HFF-Myc (cell line): ENCODE measurements around the gene CCDC57.

ENCODE experiments used
- DNase-seq: peaks from one replicate; pipeline ENCODE4 v3.0.0-alpha.2; 2011; ENCODE audit warnings: low read depth; ENCODE audit errors: extremely low read depth
- H3K4me3 ChIP-seq: replicated peaks from 2 replicates; pipeline ENCODE4 v1.5.1; 2011; ENCODE audit warnings: low read depth, mild to moderate bottlenecking, control low read depth, low read length
- TF ChIP-seq, protein P1 (sequence below): IDR thresholded peaks from 2 replicates; pipeline ENCODE4 v1.5.1; 2012; ENCODE audit warnings: mild to moderate bottlenecking, low read depth, low read length, control low read depth; ENCODE audit errors: missing control alignments

CCDC57 gene

DNA sequence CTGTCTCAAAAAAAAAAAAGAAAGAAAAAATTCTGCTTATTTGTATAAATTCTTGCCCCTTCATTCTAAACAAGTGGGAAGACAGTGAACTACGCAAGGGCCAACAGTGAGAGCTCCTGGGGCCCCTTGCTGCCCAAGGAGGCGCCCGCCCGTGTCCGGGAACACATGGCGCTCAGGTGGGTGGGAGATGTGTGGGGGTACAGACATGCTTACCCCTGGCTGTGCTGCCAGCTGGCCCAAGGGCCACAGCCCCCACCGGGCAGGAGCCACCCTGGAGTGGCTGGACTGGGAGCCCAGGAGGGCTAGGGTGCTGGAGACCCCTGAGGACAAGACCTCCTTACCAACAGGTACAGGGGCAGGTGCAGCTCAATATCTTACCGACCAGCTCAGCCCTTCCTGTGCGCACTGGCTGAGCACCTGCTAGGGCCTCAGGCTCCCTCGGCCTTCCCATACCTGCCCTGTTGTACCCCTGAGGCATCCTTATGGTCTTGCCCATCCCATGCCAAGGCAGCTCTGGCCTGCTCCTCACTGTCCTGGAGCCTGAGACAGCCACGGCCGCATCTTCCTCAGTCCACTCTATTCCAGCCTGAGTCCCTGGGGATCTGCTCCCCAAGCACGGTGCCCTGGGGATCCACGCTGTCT lies 56.2 kb downstream of the CCDC57 start:
- TF ChIP-seq, protein P1, sequence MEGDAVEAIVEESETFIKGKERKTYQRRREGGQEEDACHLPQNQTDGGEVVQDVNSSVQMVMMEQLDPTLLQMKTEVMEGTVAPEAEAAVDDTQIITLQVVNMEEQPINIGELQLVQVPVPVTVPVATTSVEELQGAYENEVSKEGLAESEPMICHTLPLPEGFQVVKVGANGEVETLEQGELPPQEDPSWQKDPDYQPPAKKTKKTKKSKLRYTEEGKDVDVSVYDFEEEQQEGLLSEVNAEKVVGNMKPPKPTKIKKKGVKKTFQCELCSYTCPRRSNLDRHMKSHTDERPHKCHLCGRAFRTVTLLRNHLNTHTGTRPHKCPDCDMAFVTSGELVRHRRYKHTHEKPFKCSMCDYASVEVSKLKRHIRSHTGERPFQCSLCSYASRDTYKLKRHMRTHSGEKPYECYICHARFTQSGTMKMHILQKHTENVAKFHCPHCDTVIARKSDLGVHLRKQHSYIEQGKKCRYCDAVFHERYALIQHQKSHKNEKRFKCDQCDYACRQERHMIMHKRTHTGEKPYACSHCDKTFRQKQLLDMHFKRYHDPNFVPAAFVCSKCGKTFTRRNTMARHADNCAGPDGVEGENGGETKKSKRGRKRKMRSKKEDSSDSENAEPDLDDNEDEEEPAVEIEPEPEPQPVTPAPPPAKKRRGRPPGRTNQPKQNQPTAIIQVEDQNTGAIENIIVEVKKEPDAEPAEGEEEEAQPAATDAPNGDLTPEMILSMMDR: no peak
- no peak overlapping the region for H3K4me3 ChIP-seq
- DNase-seq: no peak

DNA sequence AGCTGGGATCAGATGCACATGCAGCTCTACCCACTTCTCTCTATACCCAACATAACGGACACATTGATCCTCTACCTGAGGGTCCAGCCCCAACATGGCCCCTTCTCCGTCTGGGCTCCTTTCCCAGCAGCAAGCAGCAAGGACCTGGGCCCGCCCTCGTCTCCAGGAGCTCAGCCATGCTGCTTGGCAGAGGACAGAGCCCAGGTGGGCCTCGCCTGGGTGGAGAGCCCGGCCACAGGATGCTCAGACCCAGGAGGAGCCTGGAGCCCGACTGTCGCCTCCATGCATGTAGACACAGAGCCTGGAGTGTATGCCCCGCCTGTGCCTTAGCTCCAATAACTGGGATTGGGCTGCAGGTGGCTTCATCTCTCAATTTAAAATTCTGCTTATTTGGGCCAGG lies 57.0 kb downstream of the CCDC57 start:
- no peak for DNase-seq
- TF ChIP-seq, protein P1: no peak
- no peak overlapping the region for H3K4me3 ChIP-seq

DNA sequence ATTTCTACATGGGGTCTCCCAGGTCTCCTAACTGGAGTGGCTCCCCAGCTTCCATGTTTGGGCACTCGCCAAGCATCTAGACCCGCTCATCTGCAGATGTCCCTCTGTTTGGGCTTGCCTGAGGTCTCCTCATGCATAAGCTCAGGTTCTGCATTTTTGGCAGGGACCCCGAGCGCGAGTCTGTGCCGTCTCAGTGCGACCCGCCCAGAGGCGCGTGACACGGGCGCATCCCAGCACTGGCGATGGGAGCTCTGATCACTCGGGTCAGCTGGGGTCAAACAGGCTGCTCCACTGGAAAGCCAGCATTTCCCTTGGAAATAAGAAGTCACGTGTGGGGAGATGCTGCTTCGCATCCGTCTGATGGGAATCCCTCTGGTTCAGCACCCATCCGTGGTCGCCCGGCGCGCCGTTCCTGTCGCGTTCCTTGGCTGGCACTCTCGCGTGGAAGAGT lies 57.7 kb downstream of the CCDC57 start:
- H3K4me3 ChIP-seq: no peak overlapping the region
- TF ChIP-seq, protein P1: no peak
- no peak for DNase-seq

DNA sequence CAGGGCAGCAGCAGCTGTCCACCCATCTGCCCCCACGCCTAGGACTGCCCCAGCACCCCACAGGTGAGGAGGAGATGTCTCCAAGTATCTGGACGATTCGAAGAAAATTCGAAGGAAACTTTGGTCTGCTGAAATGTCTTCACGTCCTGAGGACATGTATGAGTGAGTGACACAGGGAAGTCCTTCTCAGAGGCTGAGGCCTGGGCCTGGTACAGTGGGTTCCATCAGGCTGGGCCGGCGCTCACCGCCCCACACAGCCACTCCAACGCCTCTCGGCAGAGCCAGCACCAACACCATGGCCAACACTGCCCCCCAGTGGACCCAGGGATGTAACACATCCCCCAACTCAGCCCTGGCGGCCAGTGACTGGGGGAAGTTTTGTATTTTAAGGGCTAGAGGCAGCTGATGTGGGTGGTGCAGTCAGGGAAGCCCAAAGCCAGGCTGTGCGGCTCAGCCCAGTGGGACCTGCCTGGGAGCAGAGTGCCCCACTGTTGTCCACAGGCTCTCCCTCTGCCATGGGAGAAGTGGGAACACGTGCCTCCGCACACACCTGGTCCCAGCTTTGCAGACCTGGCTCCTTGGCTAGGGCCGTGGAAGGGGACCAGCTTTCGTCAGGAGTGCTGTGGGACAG lies 58.8 kb downstream of the CCDC57 start:
- TF ChIP-seq, protein P1: peak; percentile 89
- H3K4me3 ChIP-seq: no peak overlapping the region
- DNase-seq: peak; percentile 26

DNA sequence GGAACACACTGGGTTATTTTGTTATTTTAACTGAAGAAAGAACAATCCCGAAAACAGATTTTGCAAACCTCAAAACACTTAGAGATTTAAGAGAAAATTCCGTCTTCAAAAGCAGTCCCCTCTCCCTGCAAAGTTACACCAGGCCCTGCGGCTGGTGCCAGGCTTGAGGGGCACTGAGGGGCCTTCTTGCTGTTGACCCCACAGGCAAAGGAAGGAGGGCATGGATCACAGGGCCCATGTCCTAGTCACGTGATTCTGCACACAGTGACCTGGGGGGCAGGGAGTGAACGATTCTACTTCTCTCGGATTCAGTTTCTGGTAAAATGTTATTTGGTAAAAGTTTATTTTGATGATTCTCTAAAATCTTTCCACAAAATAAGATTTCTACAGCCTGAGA lies 59.3 kb downstream of the CCDC57 start:
- TF ChIP-seq, protein P1: no peak
- no peak overlapping the region for H3K4me3 ChIP-seq
- no peak for DNase-seq

DNA sequence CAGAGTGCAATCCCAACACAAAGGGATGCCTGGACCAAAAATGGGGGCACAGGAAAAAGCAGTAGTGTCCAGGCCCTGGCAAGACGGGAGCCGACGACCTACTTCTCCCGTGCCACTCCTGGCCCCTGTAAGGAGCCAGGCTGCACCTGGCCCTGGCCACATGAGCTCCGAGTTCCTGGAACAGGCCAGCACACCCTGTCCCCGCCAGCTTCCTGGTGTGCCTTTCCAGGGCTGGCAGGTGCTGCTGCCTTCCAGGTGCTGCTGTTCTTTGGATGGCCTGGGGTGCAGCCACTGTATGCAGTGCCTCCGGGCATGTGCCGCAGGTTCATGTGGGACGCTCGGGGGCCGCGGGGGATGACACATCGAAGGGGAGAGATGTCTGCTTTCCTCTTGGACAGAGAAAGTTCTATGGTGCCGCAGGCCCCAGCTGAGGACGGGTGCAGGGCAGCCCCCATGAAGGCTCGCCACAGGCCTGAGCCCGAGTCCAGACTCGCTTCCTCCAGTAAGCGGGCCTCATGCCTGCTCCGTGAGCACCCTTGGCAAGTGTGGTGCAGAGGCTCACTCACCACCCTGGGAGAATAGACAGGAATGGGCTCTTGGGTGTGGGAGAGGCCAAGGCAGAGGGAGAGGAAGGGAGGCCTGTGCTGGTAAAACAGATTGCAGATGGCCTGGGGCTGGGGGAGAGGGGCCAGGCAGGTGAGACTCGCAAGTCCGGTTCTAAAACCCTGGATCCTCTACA lies 59.9 kb downstream of the CCDC57 start:
- H3K4me3 ChIP-seq: no peak overlapping the region
- DNase-seq: no peak
- TF ChIP-seq, protein P1: no peak
